ENCODE results near the gene KDM1A.
A peak's percentile ranks its signal among the peaks of the same experiment; 100 is the strongest.
"Not testable (repeated sequence)": the region's sequence is repeated elsewhere in the genome, so short reads cannot be mapped to it uniquely, and the experiment has no call there.

The KDM1A gene

DNA sequence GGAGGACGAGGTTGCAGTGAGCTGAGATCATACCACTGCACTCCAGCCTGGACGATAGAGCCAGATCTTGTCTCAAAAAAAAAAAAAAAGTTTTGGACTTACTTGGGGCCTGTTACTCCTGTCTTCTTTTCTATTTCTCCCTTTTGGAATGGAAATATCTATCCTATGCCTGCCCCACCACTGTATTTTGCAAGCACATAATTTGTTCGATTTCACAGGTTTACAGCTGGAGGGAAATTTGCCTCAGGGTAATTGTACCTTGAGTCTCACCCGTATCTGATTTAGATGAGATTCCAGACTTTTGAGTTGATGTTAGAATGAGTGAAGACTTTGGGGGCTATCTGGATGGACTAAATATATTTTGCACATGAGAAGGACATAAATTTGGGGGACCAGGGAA lies 12.2 kb upstream of the KDM1A start:
- TF ChIP-seq, protein P1, sequence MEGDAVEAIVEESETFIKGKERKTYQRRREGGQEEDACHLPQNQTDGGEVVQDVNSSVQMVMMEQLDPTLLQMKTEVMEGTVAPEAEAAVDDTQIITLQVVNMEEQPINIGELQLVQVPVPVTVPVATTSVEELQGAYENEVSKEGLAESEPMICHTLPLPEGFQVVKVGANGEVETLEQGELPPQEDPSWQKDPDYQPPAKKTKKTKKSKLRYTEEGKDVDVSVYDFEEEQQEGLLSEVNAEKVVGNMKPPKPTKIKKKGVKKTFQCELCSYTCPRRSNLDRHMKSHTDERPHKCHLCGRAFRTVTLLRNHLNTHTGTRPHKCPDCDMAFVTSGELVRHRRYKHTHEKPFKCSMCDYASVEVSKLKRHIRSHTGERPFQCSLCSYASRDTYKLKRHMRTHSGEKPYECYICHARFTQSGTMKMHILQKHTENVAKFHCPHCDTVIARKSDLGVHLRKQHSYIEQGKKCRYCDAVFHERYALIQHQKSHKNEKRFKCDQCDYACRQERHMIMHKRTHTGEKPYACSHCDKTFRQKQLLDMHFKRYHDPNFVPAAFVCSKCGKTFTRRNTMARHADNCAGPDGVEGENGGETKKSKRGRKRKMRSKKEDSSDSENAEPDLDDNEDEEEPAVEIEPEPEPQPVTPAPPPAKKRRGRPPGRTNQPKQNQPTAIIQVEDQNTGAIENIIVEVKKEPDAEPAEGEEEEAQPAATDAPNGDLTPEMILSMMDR (IDR thresholded peaks at IDR 0.05) = no peak
- TF ChIP-seq ZFX (IDR thresholded peaks at IDR 0.05; ENCODE audit: borderline replicate concordance) = no peak
- no peak overlapping the region for H3K27ac ChIP-seq

DNA sequence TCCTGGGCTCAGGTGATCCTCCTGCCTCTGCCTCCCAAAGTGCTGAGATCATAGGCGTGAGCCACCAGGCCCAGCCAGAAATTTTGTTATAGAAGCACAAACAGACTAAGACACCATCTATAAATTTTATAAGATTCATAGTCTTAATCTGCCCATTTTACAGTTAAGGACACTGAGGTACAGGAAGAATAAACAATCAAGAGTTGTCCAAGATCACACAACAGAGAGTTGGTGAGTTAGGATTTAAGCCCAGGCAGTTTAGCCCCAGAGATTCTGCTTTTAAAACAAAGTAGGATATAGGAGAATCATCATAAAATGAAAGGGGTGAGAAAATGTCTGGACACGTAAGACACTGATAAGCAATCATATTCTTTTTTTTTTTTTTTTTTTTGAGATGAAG lies 10.4 kb upstream of the KDM1A start:
- H3K27ac ChIP-seq = no peak overlapping the region
- TF ChIP-seq, protein P1 (IDR thresholded peaks at IDR 0.05) = no peak
- TF ChIP-seq ZFX (IDR thresholded peaks at IDR 0.05; ENCODE audit: borderline replicate concordance) = no peak

DNA sequence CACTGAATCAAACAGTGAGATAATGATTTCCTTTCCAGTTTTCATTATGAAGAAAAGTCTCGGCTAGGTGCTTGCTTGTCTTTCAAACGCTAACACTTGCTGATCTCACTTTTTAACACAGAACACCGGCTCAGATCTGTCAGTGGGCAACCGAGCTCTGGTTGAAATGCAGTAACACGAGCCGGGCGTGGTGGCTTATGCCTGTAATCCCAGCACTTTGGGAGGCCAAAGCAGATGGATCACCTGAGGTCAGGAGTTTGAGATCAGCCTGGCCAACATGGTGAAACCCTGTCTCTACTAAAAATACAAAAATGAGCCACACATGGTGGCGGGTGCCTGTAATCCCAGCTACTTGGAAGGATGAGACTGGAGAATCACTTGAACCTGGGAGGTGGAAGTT lies 9.2 kb upstream of the KDM1A start:
- H3K27ac ChIP-seq = not testable (repeated sequence)

DNA sequence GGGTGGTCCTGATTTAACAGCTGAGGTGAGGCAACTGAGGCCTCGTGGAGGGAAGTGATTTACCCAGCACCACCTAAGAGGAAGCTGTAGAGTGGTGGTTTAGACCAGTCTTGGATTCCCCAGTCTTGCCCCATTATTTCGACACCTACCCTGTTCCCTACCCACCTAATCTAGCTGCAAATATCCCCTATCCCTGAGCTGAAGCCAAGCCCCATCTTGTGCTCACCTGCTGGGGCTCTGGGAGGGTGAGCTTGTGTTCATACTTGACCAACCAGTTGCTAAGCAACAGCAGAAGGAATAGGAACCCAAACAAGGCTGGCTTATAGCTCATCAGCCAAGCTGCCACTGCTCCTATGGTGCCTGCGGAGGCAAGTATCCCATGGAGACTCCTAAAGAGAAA lies 5.6 kb upstream of the KDM1A start:
- TF ChIP-seq, protein P1 (IDR thresholded peaks at IDR 0.05) = no peak
- no peak for TF ChIP-seq ZFX (IDR thresholded peaks at IDR 0.05; ENCODE audit: borderline replicate concordance)
- no peak overlapping the region for H3K27ac ChIP-seq

DNA sequence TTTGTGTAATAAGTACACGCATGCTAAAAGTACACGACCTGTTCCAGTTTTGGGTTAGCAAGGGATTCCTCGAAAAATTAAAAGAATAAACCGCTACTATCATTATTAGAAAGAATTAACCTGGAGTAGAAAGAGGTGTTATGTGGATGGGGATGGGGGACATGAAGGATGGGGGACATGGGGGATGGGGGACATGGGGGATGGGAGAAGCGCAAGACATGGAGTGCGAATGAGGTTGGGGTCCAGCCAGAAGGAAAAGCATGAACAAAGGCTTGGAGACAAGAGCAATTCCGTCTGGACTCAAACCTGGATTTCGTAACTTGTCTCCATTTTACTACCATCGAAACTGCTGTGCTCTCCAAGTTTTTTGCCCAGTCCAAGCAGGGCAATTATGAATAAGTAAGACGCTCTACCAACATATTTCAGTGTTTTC lies 591 bp upstream of the KDM1A start:
- TF ChIP-seq, protein P1 (IDR thresholded peaks at IDR 0.05) = no peak
- no peak for TF ChIP-seq ZFX (IDR thresholded peaks at IDR 0.05; ENCODE audit: borderline replicate concordance)
- peak overlapping the region; percentile 75 for H3K27ac ChIP-seq

DNA sequence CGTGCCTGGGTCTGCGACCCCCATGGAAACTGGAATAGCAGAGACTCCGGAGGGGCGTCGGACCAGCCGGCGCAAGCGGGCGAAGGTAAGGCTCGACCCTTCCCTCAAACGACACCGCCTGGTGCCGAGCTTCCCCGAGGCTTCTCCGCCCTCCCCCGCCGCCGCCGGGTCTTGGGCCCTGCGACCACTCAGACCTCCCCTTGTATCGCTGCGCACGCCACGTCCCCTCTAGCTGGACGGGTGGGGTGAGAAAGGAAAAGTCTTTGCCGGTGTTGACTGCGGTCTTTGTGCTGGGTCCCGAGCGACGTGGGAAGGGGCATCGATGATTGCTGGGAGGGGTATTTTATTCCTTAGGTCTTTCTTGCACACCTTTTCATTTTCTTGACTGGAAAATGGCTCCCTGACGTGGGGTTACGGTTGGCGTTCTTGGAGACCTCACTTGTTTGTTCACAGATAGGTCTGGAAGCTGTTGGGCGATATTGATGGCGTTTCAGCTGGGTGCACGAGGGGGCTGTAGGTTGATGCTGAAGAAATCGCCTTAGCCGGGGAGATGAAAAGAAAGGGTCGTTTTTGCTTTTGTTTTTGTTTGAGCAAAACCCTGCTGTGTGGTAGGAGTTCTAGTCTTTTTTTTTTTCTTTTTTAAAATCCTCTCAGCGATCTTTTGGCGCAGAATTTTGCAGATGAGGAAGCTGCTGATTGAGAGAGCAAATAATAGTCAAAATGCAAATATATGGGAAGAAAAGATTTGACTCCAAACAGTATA lies 776 bp downstream of the KDM1A start:
- no peak for TF ChIP-seq ZFX (IDR thresholded peaks at IDR 0.05; ENCODE audit: borderline replicate concordance)
- TF ChIP-seq, protein P1 (IDR thresholded peaks at IDR 0.05) = no peak
- peak overlapping the region; percentile 75 for H3K27ac ChIP-seq

DNA sequence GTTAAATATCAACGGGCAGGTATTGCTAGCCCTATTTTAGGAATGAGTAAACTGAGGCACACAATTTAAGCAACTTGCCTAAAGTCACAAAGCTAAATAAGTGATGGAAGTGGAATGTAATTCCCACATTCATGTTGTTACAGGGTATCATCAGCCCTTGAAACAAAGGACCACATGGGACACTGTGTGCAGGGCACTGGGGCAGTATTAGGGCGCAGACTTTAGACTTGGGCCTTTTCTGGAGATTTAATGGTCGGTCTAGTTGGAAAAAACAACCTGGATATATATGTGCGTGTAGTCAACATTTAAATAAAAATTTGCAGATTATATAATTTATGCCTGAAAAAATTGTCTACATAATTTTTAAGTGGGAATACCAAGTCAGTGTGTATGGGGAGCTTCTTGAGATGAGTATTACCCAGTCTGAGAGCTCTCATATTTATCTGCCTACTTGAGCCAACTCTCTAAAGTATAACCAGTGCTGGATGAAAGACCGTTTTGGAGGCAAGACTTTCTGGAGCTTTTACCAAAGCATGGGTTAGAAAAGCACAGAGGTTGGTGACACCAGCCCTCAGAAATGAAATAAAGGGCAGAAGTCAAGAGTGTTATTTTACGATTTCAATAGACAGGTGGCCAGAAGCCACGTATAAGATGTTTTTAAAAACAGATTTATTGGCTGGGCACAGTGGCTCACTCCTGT lies 1.6 kb downstream of the KDM1A start:
- no peak for TF ChIP-seq ZFX (IDR thresholded peaks at IDR 0.05; ENCODE audit: borderline replicate concordance)
- H3K27ac ChIP-seq = peak overlapping the region; percentile 75

DNA sequence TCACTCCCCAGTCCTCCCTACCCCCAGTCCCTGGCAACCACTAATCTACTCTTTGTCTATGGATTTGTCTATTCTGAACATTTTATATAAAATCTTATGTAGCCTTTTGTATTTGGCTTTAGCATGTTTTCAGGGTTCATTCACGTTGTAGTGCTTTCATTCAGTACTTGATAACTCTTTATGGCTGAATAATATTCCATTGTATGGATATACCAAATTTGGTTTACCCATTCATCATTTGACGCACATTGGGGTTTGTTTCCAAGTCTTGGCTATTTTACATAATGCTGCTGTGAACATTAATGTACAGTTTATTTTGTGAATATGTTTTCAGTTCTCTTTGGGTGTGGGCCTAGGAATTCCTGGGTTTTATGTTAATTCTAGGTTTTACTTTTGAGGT lies 2.6 kb downstream of the KDM1A start:
- no peak overlapping the region for H3K27ac ChIP-seq
- no peak for TF ChIP-seq ZFX (IDR thresholded peaks at IDR 0.05; ENCODE audit: borderline replicate concordance)
- TF ChIP-seq, protein P1 (IDR thresholded peaks at IDR 0.05) = no peak
